Dendritic cell treated with granulocyte-macrophage colony-stimulating factor and Interleukin-4, amounts not matched to agents 40 ng/mL and 50 ng/mL, for 4 days (primary cell): ENCODE data around the gene PIGT.

Experiments used
- H3K27ac Mint-ChIP-seq: one replicate; pipeline ENCODE4 v1.8.0; 2022; ENCODE audit warnings: mild to moderate bottlenecking, mixed read lengths
- H3K27me3 Mint-ChIP-seq: one replicate; pipeline ENCODE4 v1.8.0; 2022; ENCODE audit warnings: mild to moderate bottlenecking, mixed read lengths
- H3K36me3 Mint-ChIP-seq: one replicate; pipeline ENCODE4 v1.8.0; 2022; ENCODE audit warnings: low read depth, mixed read lengths
- H3K4me1 Mint-ChIP-seq: one replicate; pipeline ENCODE4 v1.8.0; 2022; ENCODE audit warnings: low read depth, mixed read lengths
- H3K4me3 Mint-ChIP-seq: one replicate; pipeline ENCODE4 v1.8.0; 2022; ENCODE audit warnings: mild to moderate bottlenecking, moderate library complexity, mixed read lengths
- H3K9me3 Mint-ChIP-seq: one replicate; pipeline ENCODE4 v1.8.0; 2022; ENCODE audit warnings: mixed read lengths
- intact Hi-C: fragments of 100-400 bp; cut with micrococcal nuclease; formaldehyde crosslinking; loops from one replicate; pipeline ENCODE4 v1.15.0; 2022

The PIGT gene

DNA sequence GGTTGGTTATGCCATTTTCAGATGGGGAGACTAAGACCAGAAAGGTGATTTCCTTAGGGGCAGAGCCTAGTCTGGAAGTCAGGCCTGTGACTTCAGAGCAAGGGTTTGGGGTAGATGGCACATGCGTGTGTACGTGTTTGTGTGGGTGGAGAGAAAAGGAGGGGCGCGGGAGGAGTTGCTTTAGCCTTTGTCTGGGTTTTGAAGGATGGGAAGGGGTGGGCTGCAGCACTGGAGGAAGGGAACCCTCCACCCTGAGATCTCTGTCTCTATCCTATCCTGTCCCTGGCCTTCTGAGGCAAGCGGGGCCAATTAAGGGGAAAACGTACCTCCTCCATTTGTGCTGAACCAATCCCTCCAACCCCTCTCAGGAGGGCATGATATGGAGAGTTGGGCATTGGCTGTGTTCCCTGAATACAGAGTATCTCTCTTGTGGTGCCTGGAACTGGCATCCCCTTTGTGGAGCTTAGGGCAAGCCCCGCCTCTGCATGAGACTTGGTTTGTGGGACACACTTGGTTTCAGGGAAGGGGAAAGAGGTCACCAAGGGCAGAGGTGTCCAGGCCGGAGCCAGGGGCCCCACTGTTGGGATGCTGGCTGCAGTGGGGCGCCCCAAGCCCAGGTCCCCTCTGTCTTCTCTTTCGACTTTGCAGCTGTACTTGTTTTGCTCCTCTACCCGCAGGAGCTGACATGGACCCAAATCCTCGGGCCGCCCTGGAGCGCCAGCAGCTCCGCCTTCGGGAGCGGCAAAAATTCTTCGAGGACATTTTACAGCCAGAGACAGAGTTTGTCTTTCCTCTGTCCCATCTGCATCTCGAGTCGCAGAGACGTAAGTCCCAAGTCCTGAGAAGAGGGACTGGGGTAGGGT is 7.9 kb upstream of the PIGT start, which contains the start of gene DBNDD2:
Gene DBNDD2, plus strand, starts transcription at position 507 of the 863 bp plus-strand sequence. Its CDS starts 179 bp downstream, at position 686.
- intact Hi-C loops, result loop anchor here (5.0 kb wide), 1 partner anchor 36 kb away; no protein-coding TSS in a partner anchor
- Mint-ChIP-seq H3K9me3 (no peaks in the 10 kb centered on the region), H3K4me3 (peak within 1 kb of the TSS; percentile 94), H3K36me3 (peaks cover 60% of the 10 kb centered on the region), H3K27me3 (peaks cover 13% of the 10 kb centered on the region), H3K27ac (peak within 1 kb of the TSS; percentile 90), H3K4me1 (peaks cover 55% of the 10 kb centered on the region)

DNA sequence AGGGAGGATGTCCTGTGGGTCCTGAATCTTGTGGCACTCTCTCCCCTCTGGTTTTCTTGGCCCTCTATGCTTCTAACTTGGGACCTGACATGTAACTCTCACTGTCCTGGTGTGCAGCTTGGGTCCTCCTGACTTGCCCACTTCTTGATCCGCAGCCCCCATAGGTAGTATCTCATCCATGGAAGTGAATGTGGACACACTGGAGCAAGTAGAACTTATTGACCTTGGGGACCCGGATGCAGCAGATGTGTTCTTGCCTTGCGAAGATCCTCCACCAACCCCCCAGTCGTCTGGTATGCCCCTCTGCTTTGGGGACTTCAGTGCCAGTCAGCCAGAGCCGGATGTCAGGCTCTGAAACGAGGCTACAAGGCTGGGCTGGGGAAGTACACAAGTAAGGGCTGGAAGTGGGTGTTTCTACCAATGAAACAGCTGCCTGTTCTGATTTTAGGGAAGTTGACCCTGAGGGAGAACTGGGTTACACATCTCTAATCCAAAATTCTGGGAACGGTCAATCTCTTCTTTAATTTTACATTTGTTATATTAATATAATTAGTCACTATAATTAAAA is 7.2 kb upstream of the PIGT start:
- Mint-ChIP-seq H3K4me3 (peak overlapping the region; percentile 94), H3K36me3 (peaks cover 55% of the 10 kb centered on the region), H3K9me3 (no peaks in the 10 kb centered on the region), H3K27me3 (peaks cover 8% of the 10 kb centered on the region), H3K4me1 (peaks cover 48% of the 10 kb centered on the region), H3K27ac (peak overlapping the region; percentile 90)
- intact Hi-C loops, result loop anchor here (5.0 kb wide), 1 partner anchor 36 kb away; no protein-coding TSS in a partner anchor

DNA sequence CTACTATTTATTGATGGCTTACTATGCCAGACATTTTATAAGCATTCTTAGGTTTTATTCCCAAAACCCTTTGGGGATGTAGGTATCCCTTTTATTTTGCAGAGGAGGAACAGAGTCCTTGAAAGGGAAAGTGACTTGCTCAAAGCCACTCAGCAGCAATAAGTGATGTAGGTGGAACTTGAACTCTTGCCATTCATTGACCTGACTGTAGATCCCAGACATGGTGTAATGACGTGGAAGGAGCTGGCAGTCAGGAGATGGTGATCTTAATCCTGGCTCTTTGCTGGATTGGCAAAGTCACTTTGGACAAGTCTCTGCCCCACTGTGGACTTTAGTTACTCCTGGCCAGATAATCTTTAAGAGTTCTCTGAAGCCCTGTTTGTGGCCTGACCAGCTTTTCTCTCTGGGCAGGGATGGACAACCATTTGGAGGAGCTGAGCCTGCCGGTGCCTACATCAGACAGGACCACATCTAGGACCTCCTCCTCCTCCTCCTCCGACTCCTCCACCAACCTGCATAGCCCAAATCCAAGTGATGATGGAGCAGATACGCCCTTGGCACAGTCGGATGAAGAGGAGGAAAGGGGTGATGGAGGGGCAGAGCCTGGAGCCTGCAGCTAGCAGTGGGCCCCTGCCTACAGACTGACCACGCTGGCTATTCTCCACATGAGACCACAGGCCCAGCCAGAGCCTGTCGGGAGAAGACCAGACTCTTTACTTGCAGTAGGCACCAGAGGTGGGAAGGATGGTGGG is 6.2 kb upstream of the PIGT start:
- H3K27ac Mint-ChIP-seq, result no peak overlapping the region
- H3K36me3 Mint-ChIP-seq, result peaks cover 55% of the 10 kb centered on the region
- H3K9me3 Mint-ChIP-seq, result no peaks in the 10 kb centered on the region
- intact Hi-C loops, result loop anchor here (5.0 kb wide), 1 partner anchor 37 kb away; no protein-coding TSS in a partner anchor
- H3K4me1 Mint-ChIP-seq, result peaks cover 42% of the 10 kb centered on the region
- peaks cover 9% of the 10 kb centered on the region for H3K27me3 Mint-ChIP-seq
- no peak overlapping the region for H3K4me3 Mint-ChIP-seq

DNA sequence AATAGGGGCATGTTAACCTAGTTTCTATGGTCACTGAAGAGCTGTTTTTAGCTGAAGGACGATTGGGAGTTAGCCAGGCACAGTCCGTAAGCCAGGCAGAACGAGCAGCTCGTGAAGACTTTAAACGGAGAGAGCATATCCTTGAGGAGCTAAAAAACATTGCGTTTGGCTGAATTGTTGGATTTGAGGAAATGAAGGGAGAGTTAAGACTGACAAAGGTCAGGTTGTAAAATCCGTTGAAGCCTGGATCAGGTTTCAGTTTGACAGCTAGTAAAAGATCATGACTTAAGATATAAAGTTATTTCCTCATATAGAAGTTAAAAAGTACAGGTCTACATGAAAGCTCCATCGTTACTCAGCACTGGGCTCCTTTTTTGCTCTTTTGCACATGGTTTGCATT is 5.1 kb upstream of the PIGT start:
- Mint-ChIP-seq H3K4me1 (peaks cover 33% of the 10 kb centered on the region), H3K9me3 (no peaks in the 10 kb centered on the region), H3K36me3 (peaks cover 55% of the 10 kb centered on the region), H3K4me3 (no peak overlapping the region), H3K27me3 (peaks cover 5% of the 10 kb centered on the region), H3K27ac (no peak overlapping the region)
- intact Hi-C loops, result no loop called here

DNA sequence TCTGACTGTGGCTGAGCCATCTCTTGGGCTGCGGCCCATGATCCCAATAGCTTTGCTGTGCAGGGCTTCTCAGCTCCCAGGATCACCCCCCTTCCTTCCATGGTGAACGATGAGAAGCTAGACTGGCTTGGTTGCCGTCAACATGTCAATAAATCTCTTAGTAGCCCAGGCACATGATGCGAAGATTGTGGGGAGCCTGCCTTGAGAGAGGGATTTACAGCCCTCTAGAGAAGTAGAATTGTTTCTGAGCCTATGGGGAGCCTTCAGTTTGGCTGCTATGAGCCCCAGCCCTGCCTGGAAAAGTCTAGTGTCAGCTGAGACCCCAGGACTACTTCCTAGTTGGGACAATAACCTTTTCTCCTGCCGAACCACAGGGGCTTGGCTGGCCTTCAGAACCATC is 3.3 kb upstream of the PIGT start:
- H3K4me1 Mint-ChIP-seq, result peaks cover 34% of the 10 kb centered on the region
- H3K36me3 Mint-ChIP-seq, result peaks cover 45% of the 10 kb centered on the region
- H3K27me3 Mint-ChIP-seq, result peaks cover 5% of the 10 kb centered on the region
- intact Hi-C loops, result no loop called here
- H3K27ac Mint-ChIP-seq, result no peak overlapping the region
- H3K4me3 Mint-ChIP-seq, result no peak overlapping the region
- H3K9me3 Mint-ChIP-seq, result no peaks in the 10 kb centered on the region

DNA sequence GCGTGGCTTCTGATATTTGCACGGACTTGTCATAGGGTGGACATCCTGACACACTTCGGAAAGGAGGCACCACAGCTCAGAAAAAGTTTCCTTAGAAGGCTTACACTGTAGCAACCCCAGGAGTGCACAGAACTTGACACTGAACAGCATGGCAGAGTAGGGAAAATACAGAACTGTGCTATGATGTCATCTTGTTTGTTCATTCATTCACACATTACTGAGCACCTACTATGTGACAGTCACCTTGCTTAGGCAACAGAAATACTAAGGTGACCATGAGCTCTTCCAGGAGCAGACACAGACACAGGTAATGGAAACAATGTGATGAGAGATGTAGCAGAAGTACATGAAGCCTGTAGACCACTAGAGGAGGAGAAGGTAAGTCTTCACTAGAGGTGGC is 2.5 kb upstream of the PIGT start:
- Mint-ChIP-seq H3K27ac (no peak overlapping the region), H3K9me3 (no peaks in the 10 kb centered on the region), H3K27me3 (peaks cover 5% of the 10 kb centered on the region), H3K36me3 (peaks cover 49% of the 10 kb centered on the region), H3K4me1 (peaks cover 34% of the 10 kb centered on the region), H3K4me3 (no peak overlapping the region)
- intact Hi-C loops, result no loop called here

DNA sequence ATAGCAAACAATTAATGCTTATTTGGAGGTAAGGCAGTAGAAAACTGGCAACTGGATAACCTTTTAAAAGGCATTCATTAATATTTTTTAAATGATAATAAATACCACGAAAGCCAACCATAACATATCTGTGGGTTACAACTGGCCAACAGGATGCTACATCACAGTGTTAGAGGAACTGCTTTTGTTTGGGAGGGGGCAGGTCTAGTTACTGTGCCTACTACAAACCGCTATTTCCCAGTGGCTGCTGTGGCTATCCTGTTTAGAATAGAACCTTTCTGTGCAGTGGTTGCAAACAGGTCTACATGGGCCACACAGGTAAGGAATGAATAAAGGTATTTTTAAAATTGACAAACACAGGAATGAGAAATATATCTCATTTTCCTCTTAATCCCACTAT is 976 bp downstream of the PIGT start:
- intact Hi-C loops, result no loop called here
- Mint-ChIP-seq H3K27ac (peak overlapping the region; percentile 95), H3K36me3 (peaks cover 55% of the 10 kb centered on the region), H3K4me1 (peaks cover 22% of the 10 kb centered on the region), H3K9me3 (no peaks in the 10 kb centered on the region), H3K27me3 (peaks cover 2% of the 10 kb centered on the region), H3K4me3 (peak overlapping the region; percentile 91)

DNA sequence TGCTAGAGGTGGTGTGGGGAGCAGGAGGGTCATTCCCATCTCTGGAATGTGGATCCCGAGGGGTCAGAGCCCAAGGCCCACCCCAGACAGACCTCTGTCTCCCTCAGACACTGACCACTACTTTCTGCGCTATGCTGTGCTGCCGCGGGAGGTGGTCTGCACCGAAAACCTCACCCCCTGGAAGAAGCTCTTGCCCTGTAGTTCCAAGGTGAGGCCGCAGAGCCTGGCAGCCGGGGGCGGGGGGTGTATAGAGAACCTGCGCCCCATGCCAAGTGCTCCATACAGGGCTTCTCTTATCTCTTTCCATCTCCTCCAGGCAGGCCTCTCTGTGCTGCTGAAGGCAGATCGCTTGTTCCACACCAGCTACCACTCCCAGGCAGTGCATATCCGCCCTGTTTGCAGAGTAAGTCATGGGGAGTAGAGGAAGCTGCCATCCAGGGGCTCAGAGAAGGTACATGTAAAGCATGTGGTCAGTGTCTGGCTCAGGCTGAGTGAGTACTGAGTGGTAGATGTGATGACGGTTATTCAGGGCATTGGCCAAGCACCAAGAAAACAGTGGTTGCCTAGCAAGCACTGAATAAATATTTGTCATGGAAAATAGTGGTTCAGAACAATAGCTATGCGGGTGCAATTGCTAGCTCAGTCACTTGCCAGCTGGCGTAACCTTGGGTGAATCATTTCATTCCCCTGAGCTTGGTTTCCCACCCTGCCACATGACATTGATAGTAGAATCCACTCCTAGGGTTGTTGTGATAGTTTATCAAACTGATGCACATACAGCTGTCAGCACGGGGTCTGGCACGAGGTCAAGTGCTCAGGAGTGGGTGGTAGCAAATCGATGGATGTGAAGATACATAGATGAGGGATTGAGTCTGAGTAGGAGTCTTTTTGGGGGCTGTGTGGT is 3.5 kb downstream of the PIGT start:
- Mint-ChIP-seq H3K4me1 (peaks cover 22% of the 10 kb centered on the region), H3K9me3 (no peaks in the 10 kb centered on the region), H3K36me3 (peaks cover 75% of the 10 kb centered on the region), H3K4me3 (no peak overlapping the region), H3K27ac (no peak overlapping the region), H3K27me3 (no peaks in the 10 kb centered on the region)
- intact Hi-C loops, result no loop called here

DNA sequence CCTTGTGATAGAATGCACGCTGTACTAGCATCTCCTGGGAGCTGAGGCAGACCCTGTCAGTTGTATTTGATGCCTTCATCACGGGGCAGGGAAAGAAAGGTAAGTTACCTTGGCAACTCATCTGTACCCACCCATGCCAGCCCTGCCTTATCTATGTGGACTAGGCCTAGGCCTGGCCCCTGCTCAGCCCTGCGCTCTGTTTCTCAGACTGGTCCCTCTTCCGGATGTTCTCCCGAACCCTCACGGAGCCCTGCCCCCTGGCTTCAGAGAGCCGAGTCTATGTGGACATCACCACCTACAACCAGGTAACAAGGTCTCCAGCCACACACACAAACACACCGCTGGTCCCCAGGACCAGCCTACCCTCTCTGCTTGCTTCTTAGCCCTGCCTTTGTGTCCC is 4.2 kb downstream of the PIGT start:
- Mint-ChIP-seq H3K9me3 (no peaks in the 10 kb centered on the region), H3K36me3 (peaks cover 82% of the 10 kb centered on the region), H3K27ac (no peak overlapping the region), H3K27me3 (no peaks in the 10 kb centered on the region), H3K4me1 (peaks cover 22% of the 10 kb centered on the region), H3K4me3 (no peak overlapping the region)
- intact Hi-C loops, result no loop called here

DNA sequence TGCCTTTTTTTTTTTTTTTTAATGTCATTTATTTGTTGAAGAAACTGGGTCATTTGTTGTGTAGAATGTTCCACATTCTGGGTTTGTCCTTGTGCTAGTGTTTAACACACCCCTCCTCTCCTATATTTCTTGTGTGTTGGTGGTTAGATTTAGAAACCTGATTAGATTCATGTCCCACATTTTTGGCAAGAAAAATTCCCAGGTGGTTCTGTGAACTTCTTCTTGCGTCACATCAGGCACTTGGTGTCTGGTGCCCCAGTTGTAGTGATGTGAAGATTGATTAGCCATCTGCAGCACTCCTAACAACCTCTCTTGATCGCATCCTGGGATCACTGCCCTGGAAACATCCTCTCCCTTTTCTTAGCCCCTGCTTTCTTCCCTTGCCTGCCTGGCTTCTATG is 7.8 kb downstream of the PIGT start:
- intact Hi-C loops, result no loop called here
- Mint-ChIP-seq H3K4me3 (no peak overlapping the region), H3K4me1 (peaks cover 5% of the 10 kb centered on the region), H3K36me3 (peaks cover 97% of the 10 kb centered on the region), H3K9me3 (no peaks in the 10 kb centered on the region), H3K27ac (no peak overlapping the region), H3K27me3 (no peaks in the 10 kb centered on the region)

DNA sequence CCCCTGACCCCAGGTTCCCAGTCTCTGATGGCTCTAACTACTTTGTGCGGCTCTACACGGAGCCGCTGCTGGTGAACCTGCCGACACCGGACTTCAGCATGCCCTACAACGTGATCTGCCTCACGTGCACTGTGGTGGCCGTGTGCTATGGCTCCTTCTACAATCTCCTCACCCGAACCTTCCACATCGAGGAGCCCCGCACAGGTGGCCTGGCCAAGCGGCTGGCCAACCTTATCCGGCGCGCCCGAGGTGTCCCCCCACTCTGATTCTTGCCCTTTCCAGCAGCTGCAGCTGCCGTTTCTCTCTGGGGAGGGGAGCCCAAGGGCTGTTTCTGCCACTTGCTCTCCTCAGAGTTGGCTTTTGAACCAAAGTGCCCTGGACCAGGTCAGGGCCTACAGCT is 9.6 kb downstream of the PIGT start:
- no peak overlapping the region for H3K27ac Mint-ChIP-seq
- intact Hi-C loops, result no loop called here
- peaks cover 79% of the 10 kb centered on the region for H3K36me3 Mint-ChIP-seq
- H3K27me3 Mint-ChIP-seq, result no peaks in the 10 kb centered on the region
- no peaks in the 10 kb centered on the region for H3K4me1 Mint-ChIP-seq
- H3K9me3 Mint-ChIP-seq, result no peaks in the 10 kb centered on the region
- H3K4me3 Mint-ChIP-seq, result no peak overlapping the region

DNA sequence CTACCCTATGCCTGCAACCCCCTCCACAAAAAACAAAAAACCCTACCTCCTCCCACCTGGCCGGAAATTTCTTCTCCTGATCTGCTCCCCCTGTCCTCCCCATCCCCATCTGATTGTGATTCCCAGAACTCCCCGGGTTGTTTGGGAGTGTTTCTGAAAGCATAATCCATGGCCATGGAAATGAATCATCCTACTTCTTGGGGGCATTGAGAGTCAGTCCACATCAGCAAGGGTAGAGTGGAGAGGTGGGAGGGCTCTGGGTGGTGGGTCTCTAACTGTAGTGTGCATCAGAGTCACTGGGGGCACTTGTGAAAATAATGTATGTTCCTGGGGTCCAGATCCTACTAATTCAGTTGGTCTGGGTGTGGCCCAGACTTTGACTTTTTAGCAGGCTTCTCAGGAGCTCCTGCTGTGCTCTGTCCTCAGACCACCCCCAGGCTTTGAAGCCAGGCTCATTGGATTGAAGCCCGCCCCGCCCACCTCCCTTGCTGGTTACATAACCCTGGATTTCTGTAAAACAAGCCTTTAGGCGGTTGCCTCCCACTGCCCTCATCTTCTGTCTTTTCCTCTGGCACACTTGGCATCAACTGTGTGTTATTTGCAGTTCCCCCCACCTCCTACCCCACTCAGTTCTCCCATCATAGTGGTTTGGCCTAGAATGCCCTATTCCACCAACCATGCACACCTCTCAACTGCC is 10.5 kb downstream of the PIGT start:
- Mint-ChIP-seq H3K27me3 (no peaks in the 10 kb centered on the region), H3K4me1 (no peaks in the 10 kb centered on the region), H3K9me3 (no peaks in the 10 kb centered on the region), H3K36me3 (peaks cover 70% of the 10 kb centered on the region), H3K4me3 (no peak overlapping the region), H3K27ac (no peak overlapping the region)
- intact Hi-C loops, result no loop called here
